Kidney (tissue), 14 donors: Measurements from ENCODE around the gene CPZ. TPM values are rescaled to one million over a fixed set of nuclear protein-coding genes. Genes with fewer than 3 reads are reported as not detected.

Experiments
- DNase-seq, 5 donors: peaks; one replicate each; pipeline ENCODE4 v3.0.0-alpha.2; 2013 to 2020
- FAIRE-seq: peaks from 2 replicates; lab custom pipeline; 2012; peaks lifted over from hg19 to GRCh38; lab: Jason Lieb, UNC
- H3K27ac ChIP-seq, 2 donors: one replicate each; pipeline ENCODE4 v1.7.0; 2013; ENCODE audit warnings: low read depth in 2 of 2, low read length in 2 of 2, inconsistent platforms in 1 of 2
- H3K27me3 ChIP-seq: one replicate; pipeline ENCODE4 v1.7.1; 2013; ENCODE audit warnings: low read length, inconsistent platforms; ENCODE audit not compliant: control insufficient read depth, insufficient read depth
- H3K36me3 ChIP-seq, 3 donors: one replicate each; pipeline versions ENCODE4 v1.7.0 to v1.7.1; 2013; ENCODE audit warnings: low read length in 3 of 3, control low read depth in 1 of 3, inconsistent platforms in 1 of 3; ENCODE audit not compliant: insufficient read depth in 3 of 3, control insufficient read depth in 2 of 3
- H3K4me1 ChIP-seq, 3 donors: one replicate each; pipeline versions ENCODE4 v1.7.0 to v1.7.1; 2013; ENCODE audit warnings: low read length in 3 of 3, inconsistent platforms in 1 of 3, low read depth in 1 of 3; ENCODE audit not compliant: control insufficient read depth in 2 of 3, insufficient read depth in 2 of 3
- H3K4me3 ChIP-seq, 3 donors: one replicate each; pipeline versions ENCODE4 v1.7.0 to v1.8.1; 2013; ENCODE audit warnings: low read length in 3 of 3, control low read depth in 1 of 3, inconsistent platforms in 1 of 3
- H3K9ac ChIP-seq, 3 donors: one replicate each; pipeline versions ENCODE4 v1.7.0 to v1.7.1; 2013; ENCODE audit warnings: low read length in 3 of 3, control low read depth in 1 of 3, inconsistent platforms in 1 of 3
- H3K9me3 ChIP-seq, 3 donors: one replicate each; pipeline versions ENCODE4 v1.7.0 to v1.7.1; 2013; ENCODE audit warnings: low read length in 3 of 3, control low read depth in 1 of 3, inconsistent platforms in 1 of 3; ENCODE audit not compliant: control insufficient read depth in 2 of 3, insufficient read depth in 1 of 3
- intact Hi-C: fragments of 100-400 bp; cut with DNase I; formaldehyde crosslinking; loops from one replicate; pipeline ENCODE4 v1.11.1; 2022
- polyA plus RNA-seq: library from polyadenylated mRNA; stranded (reverse); fragments of 350-450 nt; fragmentation: Illumina TruSeq; extraction: RNeasy Lipid Tissue Mini Kit (QIAGEN cat#74804); gene quantifications from one replicate; pipeline ENCODE4 v1.2.3, GENCODE V29; 2014; ENCODE audit warnings: low read depth, low replicate concordance; ENCODE audit not compliant: insufficient read depth
- total RNA-seq: library from RNA; stranded (reverse); fragmentation: NEBNext Ultra II Directional; extraction: Animal tissue kit (Norgen Biotek cat#: 25700); gene quantifications from one replicate; pipeline ENCODE4 v1.2.1, GENCODE V29; 2021
- TF ChIP-seq, protein P1 (sequence below): IDR thresholded peaks from 3 replicates; pipeline ENCODE4 v1.5.1; 2012; ENCODE audit warnings: mild to moderate bottlenecking, moderate library complexity, borderline replicate concordance; ENCODE audit not compliant: insufficient read depth; ENCODE audit errors: extremely low read depth
- donor health status: control.
- donor health status: control.
- donor health status: control.
- donor health status: control.
- donor health status: control.
- donor health status: DM: yes; HTN: yes; CAD: no.
- donor health status: Normal renal cell carcinoma (clear cell type).

CPZ gene
- total and polyA plus RNA-seq, 2 donors from 2014 or later = 1.2 to 2.6 TPM

DNA sequence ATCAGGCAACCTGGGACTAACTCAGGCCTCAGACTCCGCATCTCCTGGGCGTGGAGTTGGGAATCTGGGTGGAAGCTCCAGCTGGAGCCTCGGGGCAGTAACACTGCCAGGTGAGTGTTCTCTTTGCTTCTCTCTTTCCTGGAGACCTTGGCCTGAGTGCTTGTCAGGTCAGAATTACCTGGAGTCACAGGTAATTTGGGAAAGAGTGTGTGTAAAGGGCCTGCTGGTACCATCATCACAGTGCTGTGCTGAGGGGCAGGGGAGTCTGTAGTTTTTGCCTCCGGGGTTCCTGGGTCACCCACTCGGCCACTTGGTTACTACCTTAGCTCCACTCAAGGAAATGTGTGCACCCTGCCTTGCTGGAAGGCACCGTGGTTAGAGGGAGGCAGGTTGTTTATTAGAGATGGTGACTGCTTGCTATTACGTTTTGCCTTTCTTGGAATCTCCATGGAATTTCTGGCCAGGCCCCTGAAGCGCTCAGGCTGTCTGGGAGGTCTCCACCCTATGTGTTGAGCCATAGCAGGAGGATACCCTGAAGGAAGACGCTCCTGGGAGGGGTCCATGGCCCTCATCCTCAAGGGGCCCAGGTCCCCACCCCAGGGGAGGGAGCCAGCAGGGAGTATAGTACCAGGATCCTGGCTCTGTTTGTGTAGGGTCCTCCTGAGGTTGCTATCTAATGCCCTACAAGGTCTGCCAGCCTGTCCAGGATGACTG lies 9.5 kb upstream of the CPZ start:
- H3K36me3 ChIP-seq = no peaks in the 10 kb centered on the region
- no peak overlapping the region for H3K27ac ChIP-seq
- peaks cover under 1% of the 10 kb centered on the region for H3K27me3 ChIP-seq
- intact Hi-C loops = no loop called here
- no peak overlapping the region for H3K9ac ChIP-seq
- TF ChIP-seq, protein P1, sequence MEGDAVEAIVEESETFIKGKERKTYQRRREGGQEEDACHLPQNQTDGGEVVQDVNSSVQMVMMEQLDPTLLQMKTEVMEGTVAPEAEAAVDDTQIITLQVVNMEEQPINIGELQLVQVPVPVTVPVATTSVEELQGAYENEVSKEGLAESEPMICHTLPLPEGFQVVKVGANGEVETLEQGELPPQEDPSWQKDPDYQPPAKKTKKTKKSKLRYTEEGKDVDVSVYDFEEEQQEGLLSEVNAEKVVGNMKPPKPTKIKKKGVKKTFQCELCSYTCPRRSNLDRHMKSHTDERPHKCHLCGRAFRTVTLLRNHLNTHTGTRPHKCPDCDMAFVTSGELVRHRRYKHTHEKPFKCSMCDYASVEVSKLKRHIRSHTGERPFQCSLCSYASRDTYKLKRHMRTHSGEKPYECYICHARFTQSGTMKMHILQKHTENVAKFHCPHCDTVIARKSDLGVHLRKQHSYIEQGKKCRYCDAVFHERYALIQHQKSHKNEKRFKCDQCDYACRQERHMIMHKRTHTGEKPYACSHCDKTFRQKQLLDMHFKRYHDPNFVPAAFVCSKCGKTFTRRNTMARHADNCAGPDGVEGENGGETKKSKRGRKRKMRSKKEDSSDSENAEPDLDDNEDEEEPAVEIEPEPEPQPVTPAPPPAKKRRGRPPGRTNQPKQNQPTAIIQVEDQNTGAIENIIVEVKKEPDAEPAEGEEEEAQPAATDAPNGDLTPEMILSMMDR = no peak
- no peaks in the 10 kb centered on the region for H3K9me3 ChIP-seq
- H3K4me3 ChIP-seq = no peak overlapping the region
- DNase-seq (peak in 1 of 5 donors; percentile 28), FAIRE-seq (no peak)
- peaks cover 0 to 2% (median 0%) of the 10 kb centered on the region in 3 donors for H3K4me1 ChIP-seq

DNA sequence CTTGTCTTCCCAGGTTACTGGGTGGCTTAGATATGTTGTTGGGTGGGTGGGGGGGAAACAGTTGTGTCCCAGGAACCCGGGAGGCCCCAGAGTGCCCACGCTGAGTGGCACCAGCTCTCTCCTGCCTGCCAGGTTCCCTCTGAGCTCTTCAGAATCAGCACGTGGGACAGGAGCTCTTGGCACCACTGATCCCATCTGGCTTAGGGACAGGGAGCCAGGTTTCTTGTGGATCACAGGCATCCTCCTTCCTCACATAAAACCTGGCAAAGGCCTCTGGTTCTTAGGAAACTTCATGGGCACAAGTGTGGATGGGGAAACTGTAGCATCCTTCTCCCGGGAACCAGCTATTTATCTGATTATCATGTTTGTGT lies 8.9 kb upstream of the CPZ start:
- Histone ChIP-seq H3K9ac (no peak overlapping the region), H3K9me3 (no peaks in the 10 kb centered on the region), H3K4me1 (peaks cover 0 to 2% (median 0%) of the 10 kb centered on the region in 3 donors), H3K27ac (no peak overlapping the region), H3K36me3 (no peaks in the 10 kb centered on the region), H3K4me3 (no peak overlapping the region), H3K27me3 (no peaks in the 10 kb centered on the region)
- intact Hi-C loops = no loop called here
- FAIRE-seq (no peak), DNase-seq (no peak)
- TF ChIP-seq, protein P1 = no peak

DNA sequence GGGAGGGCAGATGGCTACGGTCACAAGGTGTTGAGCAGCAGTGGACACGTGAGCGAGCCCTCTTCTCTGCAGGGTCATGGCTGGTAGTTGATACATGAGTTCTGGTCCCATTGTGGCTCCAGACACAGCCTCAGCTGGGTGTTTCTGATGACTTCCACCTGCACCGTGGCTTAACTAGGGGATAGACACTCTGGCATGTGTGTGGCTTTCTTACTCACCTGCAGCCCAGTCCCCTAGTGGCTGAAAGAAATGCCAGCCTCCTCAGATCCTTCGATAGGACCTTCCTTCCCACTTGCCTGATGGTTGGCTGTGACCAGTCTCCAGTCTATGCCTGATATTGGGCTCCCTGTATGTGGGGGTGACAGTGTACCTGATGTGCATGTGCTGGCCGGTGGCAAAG lies 7.4 kb upstream of the CPZ start:
- H3K4me3 ChIP-seq = no peak overlapping the region
- no peaks in the 10 kb centered on the region for H3K36me3 ChIP-seq
- no peaks in the 10 kb centered on the region for H3K27me3 ChIP-seq
- no peak overlapping the region for H3K9ac ChIP-seq
- DNase-seq = peak; percentile 37 to 52 (median 45)
- no peak overlapping the region for H3K27ac ChIP-seq
- H3K4me1 ChIP-seq = peaks cover 0 to 2% (median 0%) of the 10 kb centered on the region in 3 donors
- H3K9me3 ChIP-seq = no peaks in the 10 kb centered on the region
- TF ChIP-seq, protein P1 = peak; percentile 10
- intact Hi-C loops = no loop called here
- FAIRE-seq = no peak
